Amygdala (tissue), 56 donors: ENCODE results near the gene SCNN1A.

Source experiments
- DNase-seq, 56 donors: peaks; one replicate each; lab custom pipeline; 2025; lab: John Stamatoyannopoulos, UW

SCNN1A gene

GRCh38 chr12:6384499-6385436, 9.4 kb upstream of the SCNN1A start:
- DNase-seq = no peak

GRCh38 chr12:6383572-6384498, 8.5 kb upstream of the SCNN1A start, which contains the start of gene LTBR:
Gene LTBR, plus strand, starts transcription at chr12:6384162. Its CDS starts 197 bp downstream, at chr12:6384359.
- peak in 48 of 56 donors; percentile 11 to 76 (median 50) for DNase-seq

GRCh38 chr12:6382982-6383381, 7.6 kb upstream of the SCNN1A start:
- no peak for DNase-seq

- DNase-seq = no peak
Observed at GRCh38 chr12:6382371-6382770, 7.0 kb upstream of the SCNN1A start.

GRCh38 chr12:6380141-6381121, 5.1 kb upstream of the SCNN1A start:
- DNase-seq = no peak

GRCh38 chr12:6378709-6379472, 3.5 kb upstream of the SCNN1A start:
- DNase-seq = peak in 2 of 56 donors; percentile 17 to 33

GRCh38 chr12:6377667-6377994, 2.3 kb upstream of the SCNN1A start:
- no peak for DNase-seq

GRCh38 chr12:6376870-6377666, 1.7 kb upstream of the SCNN1A start:
- no peak for DNase-seq

- DNase-seq = no peak
Observed at GRCh38 chr12:6376079-6376869, 911 bp upstream of the SCNN1A start.

GRCh38 chr12:6374786-6375160, 590 bp downstream of the SCNN1A start:
- no peak for DNase-seq

- peak in 1 of 56 donors; percentile 7 for DNase-seq
Observed at GRCh38 chr12:6374028-6374785, 1.2 kb downstream of the SCNN1A start.

- no peak for DNase-seq
Observed at GRCh38 chr12:6373022-6373787, 2.2 kb downstream of the SCNN1A start.

GRCh38 chr12:6372403-6373003, 2.9 kb downstream of the SCNN1A start:
- DNase-seq = no peak

GRCh38 chr12:6370994-6371754, 4.2 kb downstream of the SCNN1A start:
- no peak for DNase-seq

- no peak for DNase-seq
Observed at GRCh38 chr12:6370576-6370935, 4.8 kb downstream of the SCNN1A start.
